ENCODE data around the gene CXorf58.

GRCh38 chrX:23871905-23872546 lies 35.8 kb upstream of the CXorf58 start:
- TF ChIP-seq RAD21 (IDR thresholded peaks at IDR 0.05; ENCODE audit: low read depth) (no peak), CTCF (IDR thresholded peaks at IDR 0.05 in 2 of 3, conservative IDR thresholded peaks at IDR 0.05 in 1 of 3; ENCODE audit: borderline replicate concordance in 1 of 3, insufficient read depth in 1 of 3, low read depth in 2 of 3, low read length in 2 of 3) (no peak), MAX (IDR thresholded peaks at IDR 0.05) (no peak), EZH2 (IDR thresholded peaks at IDR 0.05) (no peak), POLR2AphosphoS5 (IDR thresholded peaks at IDR 0.05; ENCODE audit: low read depth, low read length) (no peak), POLR2A (IDR thresholded peaks at IDR 0.05; ENCODE audit: borderline replicate concordance, extremely low read depth, insufficient read depth, insufficient read length) (no peak), REST (IDR thresholded peaks at IDR 0.05; ENCODE audit: low read depth) (no peak), ZFX (IDR thresholded peaks at IDR 0.05) (no peak), ATF3 (IDR thresholded peaks at IDR 0.05) (no peak), CEBPB (IDR thresholded peaks at IDR 0.05; ENCODE audit: low read depth) (no peak), EZH2phosphoT487 (IDR thresholded peaks at IDR 0.05; ENCODE audit: borderline replicate concordance) (no peak), FOSL1 (IDR thresholded peaks at IDR 0.05; ENCODE audit: low read depth) (no peak), ZNF274 (IDR thresholded peaks at IDR 0.05; ENCODE audit: low read depth, low read length) (no peak), SIN3A (IDR thresholded peaks at IDR 0.05; ENCODE audit: low read depth) (no peak)

Measured in HCT116 (cell line).